MCF 10A (cell line): Measurements from ENCODE around the gene CCL22. TPM values are rescaled to one million over a fixed set of nuclear protein-coding genes. Genes with fewer than 3 reads are reported as not detected.
A peak's percentile ranks its signal among the peaks of the same experiment; 100 is the strongest.
"Not testable (repeated sequence)": the region's sequence is repeated elsewhere in the genome, so short reads cannot be mapped to it uniquely, and the experiment has no call there.

Source experiments
- BruUV-seq: library from RNA; stranded (reverse); fragments of 400-500 nt; replicated peaks from 2 replicates; lab custom pipeline; 2021; lab: Mats Ljungman, UMichigan
- CTCF ChIA-PET: fragments of 300-600 bp; sonication (Branson Sonifier 250); formaldehyde crosslinking; extraction: SDS; loops from one replicate; lab custom pipeline; 2021; ENCODE audit warnings: antibody characterized with exemption, inconsistent platforms; lab: Yijun Ruan, JAX
- POLR2A ChIA-PET: fragments of 300-600, 350-650 bp; sonication (Branson Sonifier 250); formaldehyde crosslinking; extraction: SDS; loops from one replicate; lab custom pipeline; 2020; ENCODE audit warnings: antibody characterized with exemption, inconsistent platforms; lab: Yijun Ruan, JAX
- DNase-seq: peaks from one replicate; pipeline ENCODE4 v3.0.0-alpha.2; 2018; ENCODE audit not compliant: unreplicated experiment
- H3K27ac Mint-ChIP-seq: one replicate; pipeline ENCODE4 v1.8.0; 2022; ENCODE audit warnings: mild to moderate bottlenecking, low read depth, mixed read lengths; ENCODE audit not compliant: unreplicated experiment
- H3K27me3 Mint-ChIP-seq: one replicate; pipeline ENCODE4 v1.8.0; 2022; ENCODE audit warnings: mixed read lengths; ENCODE audit not compliant: insufficient read depth, unreplicated experiment
- H3K36me3 Mint-ChIP-seq: one replicate; pipeline ENCODE4 v1.8.0; 2022; ENCODE audit warnings: mild to moderate bottlenecking, moderate library complexity, mixed read lengths; ENCODE audit not compliant: insufficient read depth, unreplicated experiment
- H3K4me1 Mint-ChIP-seq: one replicate; pipeline ENCODE4 v1.8.0; 2022; ENCODE audit warnings: mixed read lengths; ENCODE audit not compliant: insufficient read depth, unreplicated experiment
- H3K4me3 Mint-ChIP-seq: one replicate; pipeline ENCODE4 v1.8.0; 2022; ENCODE audit warnings: mild to moderate bottlenecking, moderate library complexity, mixed read lengths; ENCODE audit not compliant: unreplicated experiment
- H3K9me3 Mint-ChIP-seq: one replicate; pipeline ENCODE4 v1.8.0; 2022; ENCODE audit warnings: mixed read lengths; ENCODE audit not compliant: unreplicated experiment
- intact Hi-C: fragments of 100-400 bp; cut with micrococcal nuclease; formaldehyde crosslinking; loops from 2 replicates; pipeline ENCODE4 v1.14.1; 2022
- total RNA-seq: library from RNA; stranded (reverse); gene quantifications from 2 replicates; pipeline ENCODE4 v1.2.3, GENCODE V29; 2022
- TF ChIP-seq, protein P1 (sequence below): fragments of 200-600 bp; IDR thresholded peaks from one replicate; pipeline ENCODE4 v1.8.0; 2022; ENCODE audit warnings: antibody characterized with exemption, mild to moderate bottlenecking; ENCODE audit not compliant: unreplicated experiment

The CCL22 gene
- total RNA-seq, 1 experiment from 2014 or later: not detected

DNA sequence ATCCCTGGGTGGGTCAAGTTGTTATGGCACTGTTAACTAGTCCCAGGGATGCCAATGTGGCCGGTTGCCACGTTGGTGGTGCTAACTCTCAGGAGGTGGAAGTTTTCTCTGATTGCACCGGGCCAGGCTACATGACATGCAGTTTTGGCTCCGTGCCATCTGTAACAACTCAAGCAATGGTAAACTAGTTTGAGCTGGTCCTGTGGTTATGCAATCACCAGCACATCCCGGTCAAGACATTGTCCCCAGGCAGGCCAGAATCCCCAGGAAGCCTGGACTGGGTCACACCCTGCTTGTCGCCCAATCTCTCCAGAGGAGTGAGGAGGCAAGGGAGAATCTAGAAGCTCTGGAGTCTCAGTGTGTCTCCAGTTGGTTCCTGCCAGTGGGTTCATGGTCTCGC is 35.9 kb downstream of the CCL22 start:
- Mint-ChIP-seq H3K9me3 (no peaks in the 10 kb centered on the region), H3K4me3 (no peak overlapping the region), H3K27me3 (peaks cover 17% of the 10 kb centered on the region), H3K4me1 (no peaks in the 10 kb centered on the region), H3K27ac (no peak overlapping the region), H3K36me3 (no peaks in the 10 kb centered on the region)
- no TSS peak for BruUV-seq
- POLR2A ChIA-PET: no interaction called here
- TF ChIP-seq, protein P1, sequence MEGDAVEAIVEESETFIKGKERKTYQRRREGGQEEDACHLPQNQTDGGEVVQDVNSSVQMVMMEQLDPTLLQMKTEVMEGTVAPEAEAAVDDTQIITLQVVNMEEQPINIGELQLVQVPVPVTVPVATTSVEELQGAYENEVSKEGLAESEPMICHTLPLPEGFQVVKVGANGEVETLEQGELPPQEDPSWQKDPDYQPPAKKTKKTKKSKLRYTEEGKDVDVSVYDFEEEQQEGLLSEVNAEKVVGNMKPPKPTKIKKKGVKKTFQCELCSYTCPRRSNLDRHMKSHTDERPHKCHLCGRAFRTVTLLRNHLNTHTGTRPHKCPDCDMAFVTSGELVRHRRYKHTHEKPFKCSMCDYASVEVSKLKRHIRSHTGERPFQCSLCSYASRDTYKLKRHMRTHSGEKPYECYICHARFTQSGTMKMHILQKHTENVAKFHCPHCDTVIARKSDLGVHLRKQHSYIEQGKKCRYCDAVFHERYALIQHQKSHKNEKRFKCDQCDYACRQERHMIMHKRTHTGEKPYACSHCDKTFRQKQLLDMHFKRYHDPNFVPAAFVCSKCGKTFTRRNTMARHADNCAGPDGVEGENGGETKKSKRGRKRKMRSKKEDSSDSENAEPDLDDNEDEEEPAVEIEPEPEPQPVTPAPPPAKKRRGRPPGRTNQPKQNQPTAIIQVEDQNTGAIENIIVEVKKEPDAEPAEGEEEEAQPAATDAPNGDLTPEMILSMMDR: no peak
- DNase-seq: peak; percentile 82
- intact Hi-C loops: no loop called here
- CTCF ChIA-PET: interaction anchor here (0.6 to 2.4 kb wide), 5 partner anchors 10 to 462 kb away, joined by 3 to 11 read pairs (median 3); partner anchors contain the start of gene CCL17

- no peak overlapping the region for H3K4me3 Mint-ChIP-seq
- intact Hi-C loops: no loop called here
- no TSS peak for BruUV-seq
- TF ChIP-seq, protein P1: no peak
- ChIA-PET POLR2A (interaction anchor here (0.9 to 1.0 kb wide), 2 partner anchors 52 to 149 kb away, joined by 3 to 4 read pairs; partner anchors contain the start of genes CIAPIN1 and COQ9), CTCF (interaction anchor here (0.6 to 2.4 kb wide), 6 partner anchors 18 to 1039 kb away, joined by 3 to 11 read pairs (median 4); no protein-coding TSS in a partner anchor)
- no peaks in the 10 kb centered on the region for H3K36me3 Mint-ChIP-seq
- H3K27me3 Mint-ChIP-seq: peaks cover 17% of the 10 kb centered on the region
- no peak overlapping the region for H3K27ac Mint-ChIP-seq
- DNase-seq: no peak
- no peaks in the 10 kb centered on the region for H3K9me3 Mint-ChIP-seq
- H3K4me1 Mint-ChIP-seq: no peaks in the 10 kb centered on the region
Observed at GRCh38 chr16:57395026-57395425, 36.4 kb downstream of the CCL22 start.

DNA sequence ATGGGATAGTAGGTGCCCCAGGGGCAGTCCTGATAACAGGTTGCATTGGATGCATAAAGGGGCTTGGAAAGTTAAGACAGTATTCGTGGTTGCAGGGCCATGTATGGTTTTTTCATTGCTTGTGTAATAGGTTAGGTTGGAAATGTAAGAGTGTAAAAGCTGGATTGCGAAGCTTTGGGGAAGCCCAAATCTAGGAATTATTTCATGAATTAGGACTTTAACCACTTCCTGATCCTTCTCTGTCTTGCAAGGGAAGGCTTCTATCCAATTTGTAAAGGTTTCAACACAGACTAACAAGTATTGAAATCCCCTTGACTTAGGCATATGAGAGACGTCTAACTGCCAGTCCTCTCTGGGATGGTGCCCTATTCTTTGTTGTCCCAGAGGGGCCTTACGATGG is 38.2 kb downstream of the CCL22 start:
- Mint-ChIP-seq H3K4me1 (no peaks in the 10 kb centered on the region), H3K27me3 (peaks cover 17% of the 10 kb centered on the region), H3K4me3 (no peak overlapping the region), H3K36me3 (no peaks in the 10 kb centered on the region), H3K27ac (no peak overlapping the region), H3K9me3 (no peaks in the 10 kb centered on the region)
- ChIA-PET CTCF (interaction anchor here (1.0 kb wide), 1 partner anchor 22 kb away, joined by 4 read pairs; no protein-coding TSS in a partner anchor), POLR2A (no interaction called here)
- DNase-seq: no peak
- no TSS peak for BruUV-seq
- intact Hi-C loops: no loop called here
- TF ChIP-seq, protein P1: no peak

- intact Hi-C loops, H3K27ac Mint-ChIP-seq: not testable (repeated sequence)
- CTCF ChIA-PET: interaction anchor here (3.4 kb wide), 1 partner anchor 20 kb away, joined by 19 read pairs; no protein-coding TSS in a partner anchor
Observed at GRCh38 chr16:57397493-57397892, 38.9 kb downstream of the CCL22 start.

More at GRCh38 chr16:57397493-57397892, 38.9 kb downstream of the CCL22 start:
- H3K9me3 Mint-ChIP-seq, BruUV-seq, H3K36me3 Mint-ChIP-seq, DNase-seq, POLR2A ChIA-PET, H3K4me3 Mint-ChIP-seq, H3K4me1 Mint-ChIP-seq: not testable (repeated sequence)
- peaks cover 16% of the 10 kb centered on the region for H3K27me3 Mint-ChIP-seq
